Tibial artery (tissue), 4 donors: Measurements from ENCODE around the gene ZNF341.

Experiments
- DNase-seq, 2 donors: peaks; one replicate each; pipeline ENCODE4 v3.0.0-alpha.2; 2019
- H3K27ac ChIP-seq, 2 donors: fragments of 200-600 bp; sonication (generic) in 1 of 2; 1 replicate in 1 of 2; 2 replicates in 1 of 2; pipeline ENCODE4 v1.5.1; 2018 to 2019; ENCODE audit warnings: mild to moderate bottlenecking in 1 of 2
- H3K27me3 ChIP-seq, 2 donors: fragments of 200-600 bp; sonication (generic) in 1 of 2; one replicate each; pipeline versions ENCODE4 v1.5.1 to v1.6.0; 2016 to 2019
- H3K36me3 ChIP-seq, 3 donors: fragments of 200-600 bp; sonication (generic) in 2 of 3; one replicate each; pipeline ENCODE4 v1.5.1; 2016 to 2019; ENCODE audit warnings: mild to moderate bottlenecking in 2 of 3
- H3K4me1 ChIP-seq, 4 donors: fragments of 200-600 bp; sonication (generic) in 2 of 4; 1 replicate in 3 of 4; 2 replicates in 1 of 4; pipeline ENCODE4 v1.5.1; 2016 to 2019
- H3K4me3 ChIP-seq, 2 donors: fragments of 200-600 bp; sonication (generic) in 1 of 2; 1 replicate in 1 of 2; 2 replicates in 1 of 2; pipeline ENCODE4 v1.5.1; 2018 to 2019; ENCODE audit warnings: mild to moderate bottlenecking in 2 of 2
- H3K9me3 ChIP-seq, 3 donors: fragments of 200-600 bp; sonication (generic) in 1 of 3; one replicate each; pipeline ENCODE4 v1.5.1; 2016 to 2019
- intact Hi-C: fragments of 100-400 bp; cut with DNase I; formaldehyde crosslinking; loops from one replicate; pipeline ENCODE4 v1.15.0; 2023; ENCODE audit warnings: low total_unique reads
- TF ChIP-seq, protein P1 (sequence below), 2 experiments: fragments of 200-600 bp in 1 of 2; fragments of 450-650 bp in 1 of 2; IDR thresholded peaks; one replicate each; pipeline ENCODE4 v1.5.1; 2017 to 2019; ENCODE audit warnings: antibody characterized with exemption in 2 of 2, mild to moderate bottlenecking in 1 of 2, moderate library complexity in 1 of 2

Gene ZNF341

DNA sequence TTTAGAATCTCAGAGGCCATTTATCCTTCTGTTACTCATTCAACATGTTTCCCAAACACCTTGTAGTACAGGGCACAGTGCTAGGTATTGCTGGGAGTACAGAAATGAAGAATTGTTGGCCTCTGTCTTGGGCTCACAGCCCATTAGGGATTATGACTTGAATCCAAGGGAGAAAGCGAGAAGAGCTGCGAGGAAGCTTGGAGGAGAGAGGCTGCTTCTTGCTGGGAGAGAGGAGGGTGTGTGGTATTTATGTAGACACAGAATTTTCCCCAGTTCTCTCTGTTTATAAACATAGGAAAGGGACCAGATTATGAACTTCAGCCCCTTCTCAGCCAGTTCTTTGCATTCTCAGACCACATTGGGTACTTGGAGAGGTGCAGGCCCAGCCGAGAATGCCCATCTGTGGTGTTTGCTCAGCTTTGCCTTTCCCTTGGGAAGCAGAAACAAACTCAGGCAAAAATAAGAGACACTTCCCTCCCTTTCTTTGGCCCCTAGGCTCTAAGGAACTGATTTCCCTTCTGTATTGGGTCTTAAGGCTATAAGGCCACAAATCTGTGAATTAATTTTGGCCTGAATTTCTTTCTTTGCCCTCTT lies 97.3 kb downstream of the ZNF341 start:
- DNase-seq: no peak
- peaks cover 0 to 89% (median 70%) of the 10 kb centered on the region in 4 donors for H3K4me1 ChIP-seq

DNA sequence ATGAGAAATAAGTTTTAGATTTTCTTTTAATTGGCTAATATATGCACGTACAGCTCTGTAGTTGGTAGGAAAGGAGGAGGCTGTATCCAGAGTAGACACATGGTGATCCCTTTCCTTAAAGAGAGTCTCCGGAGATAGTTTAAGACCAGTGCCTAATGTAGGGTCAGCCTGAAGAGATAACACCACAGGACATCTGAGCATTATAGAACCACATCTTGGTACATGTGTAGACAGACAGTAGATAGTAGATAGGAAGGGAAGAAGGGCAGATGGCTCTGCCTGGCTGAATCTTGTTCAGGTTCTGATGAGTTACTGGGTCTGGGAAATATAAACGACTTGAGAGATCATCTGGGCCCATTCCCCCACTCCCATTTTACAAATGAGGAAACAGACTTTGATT lies 97.8 kb downstream of the ZNF341 start:
- Histone ChIP-seq H3K27me3 (no peaks in the 10 kb centered on the region), H3K4me3 (no peak overlapping the region), H3K4me1 (peaks cover 0 to 89% (median 68%) of the 10 kb centered on the region in 4 donors), H3K36me3 (no peaks in the 10 kb centered on the region), H3K27ac (peak overlapping the region; percentile 76), H3K9me3 (no peaks in the 10 kb centered on the region)
- TF ChIP-seq, protein P1, sequence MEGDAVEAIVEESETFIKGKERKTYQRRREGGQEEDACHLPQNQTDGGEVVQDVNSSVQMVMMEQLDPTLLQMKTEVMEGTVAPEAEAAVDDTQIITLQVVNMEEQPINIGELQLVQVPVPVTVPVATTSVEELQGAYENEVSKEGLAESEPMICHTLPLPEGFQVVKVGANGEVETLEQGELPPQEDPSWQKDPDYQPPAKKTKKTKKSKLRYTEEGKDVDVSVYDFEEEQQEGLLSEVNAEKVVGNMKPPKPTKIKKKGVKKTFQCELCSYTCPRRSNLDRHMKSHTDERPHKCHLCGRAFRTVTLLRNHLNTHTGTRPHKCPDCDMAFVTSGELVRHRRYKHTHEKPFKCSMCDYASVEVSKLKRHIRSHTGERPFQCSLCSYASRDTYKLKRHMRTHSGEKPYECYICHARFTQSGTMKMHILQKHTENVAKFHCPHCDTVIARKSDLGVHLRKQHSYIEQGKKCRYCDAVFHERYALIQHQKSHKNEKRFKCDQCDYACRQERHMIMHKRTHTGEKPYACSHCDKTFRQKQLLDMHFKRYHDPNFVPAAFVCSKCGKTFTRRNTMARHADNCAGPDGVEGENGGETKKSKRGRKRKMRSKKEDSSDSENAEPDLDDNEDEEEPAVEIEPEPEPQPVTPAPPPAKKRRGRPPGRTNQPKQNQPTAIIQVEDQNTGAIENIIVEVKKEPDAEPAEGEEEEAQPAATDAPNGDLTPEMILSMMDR (IDR thresholded peaks at IDR 0.05): no peak
- intact Hi-C loops: no loop called here
- DNase-seq: no peak

More for the DNA sequence above, 97.3 kb downstream of the ZNF341 start:
- TF ChIP-seq, protein P1 (IDR thresholded peaks at IDR 0.05): no peak
- Histone ChIP-seq H3K27me3 (no peaks in the 10 kb centered on the region), H3K27ac (peak overlapping the region; percentile 76), H3K4me3 (no peak overlapping the region), H3K9me3 (no peaks in the 10 kb centered on the region), H3K36me3 (no peaks in the 10 kb centered on the region)
- intact Hi-C loops: no loop called here

DNA sequence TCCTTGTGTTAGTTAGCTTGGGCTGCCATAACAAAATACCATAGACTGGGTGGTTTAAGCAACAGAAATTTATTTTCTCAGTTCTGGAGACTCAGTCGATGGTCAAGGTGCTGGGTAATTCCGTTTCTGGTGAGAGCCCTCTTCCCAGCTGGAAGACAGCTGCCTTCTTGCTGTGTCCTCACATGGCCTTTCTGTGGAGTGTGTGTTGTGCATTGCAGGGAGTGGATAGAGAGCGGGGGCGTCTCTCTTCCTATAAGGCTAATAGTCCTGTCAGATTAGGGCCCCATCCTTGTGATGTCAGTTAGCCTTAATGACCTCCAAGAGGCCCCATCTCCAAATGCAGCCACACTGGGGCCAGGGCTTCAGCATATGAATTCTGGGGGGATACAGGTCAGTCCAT lies 98.6 kb downstream of the ZNF341 start:
- Histone ChIP-seq H3K27me3 (no peaks in the 10 kb centered on the region), H3K4me1 (peaks cover 0 to 88% (median 68%) of the 10 kb centered on the region in 4 donors), H3K36me3 (no peaks in the 10 kb centered on the region), H3K27ac (peak overlapping the region; percentile 76), H3K4me3 (no peak overlapping the region), H3K9me3 (no peaks in the 10 kb centered on the region)
- TF ChIP-seq, protein P1 (IDR thresholded peaks at IDR 0.05): no peak
- DNase-seq: no peak
- intact Hi-C loops: no loop called here

DNA sequence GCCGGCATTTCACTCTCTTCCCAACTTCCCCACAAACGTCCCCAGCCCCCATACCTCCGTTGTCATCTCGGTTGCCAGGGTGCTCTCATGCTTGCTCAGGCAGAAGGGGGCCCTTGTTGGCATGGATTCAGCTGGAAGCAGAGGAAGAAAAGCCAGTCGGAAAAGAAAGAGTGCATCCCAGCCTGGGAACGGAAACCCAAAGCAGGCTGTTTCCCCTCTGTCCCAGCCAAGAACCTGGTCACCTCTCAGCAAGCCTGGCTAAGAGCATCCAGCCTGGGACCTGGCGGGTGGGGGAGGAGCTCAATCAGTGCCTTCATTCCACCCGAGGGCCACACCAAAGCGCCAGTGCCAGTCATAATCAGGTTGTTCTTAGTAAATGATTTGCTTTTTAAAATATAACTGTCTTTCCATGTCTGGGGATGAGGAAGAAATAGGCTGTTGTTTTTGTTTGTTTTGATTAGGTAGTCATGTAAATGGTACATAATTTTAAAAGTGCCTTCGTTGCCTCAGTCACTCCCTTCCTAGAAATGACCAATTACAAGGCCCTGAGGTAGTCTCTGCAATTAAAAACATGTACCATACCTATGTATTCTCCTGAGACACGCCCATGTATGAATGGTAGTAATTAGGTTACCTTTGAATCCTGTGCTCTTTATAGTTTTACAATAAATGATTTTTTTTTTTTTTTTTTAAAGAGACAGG lies 100.5 kb downstream of the ZNF341 start:
- TF ChIP-seq, protein P1 (IDR thresholded peaks at IDR 0.05): no peak
- no peaks in the 10 kb centered on the region for H3K36me3 ChIP-seq
- H3K4me1 ChIP-seq: peaks cover 0 to 88% (median 64%) of the 10 kb centered on the region in 4 donors
- H3K27me3 ChIP-seq: no peaks in the 10 kb centered on the region
- no peak for DNase-seq
- no peaks in the 10 kb centered on the region for H3K9me3 ChIP-seq
- intact Hi-C loops: no loop called here
- H3K4me3 ChIP-seq: no peak overlapping the region
- H3K27ac ChIP-seq: peak overlapping the region; percentile 33 to 76

DNA sequence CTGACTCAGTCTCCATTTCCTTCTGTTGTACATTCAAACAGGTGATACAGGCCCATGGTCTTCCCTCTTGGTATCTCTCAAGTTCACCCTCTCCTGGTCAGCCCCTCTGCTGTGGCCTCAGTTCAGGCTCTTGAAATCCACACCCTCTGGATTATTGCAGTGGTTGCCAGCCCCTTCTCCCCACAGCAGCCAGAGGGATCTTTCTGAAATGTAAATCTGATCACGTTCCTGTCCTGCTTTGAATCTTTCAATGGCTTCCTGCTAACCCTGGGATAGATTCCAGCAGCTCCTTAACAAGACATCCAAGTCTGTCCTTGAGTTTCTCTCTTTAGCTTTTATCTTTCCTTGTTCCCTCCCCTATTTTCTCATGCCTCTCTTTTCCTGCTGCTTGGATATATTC lies 101.5 kb downstream of the ZNF341 start:
- TF ChIP-seq, protein P1 (IDR thresholded peaks at IDR 0.05): no peak
- Histone ChIP-seq H3K4me1 (peaks cover 0 to 88% (median 58%) of the 10 kb centered on the region in 4 donors), H3K27ac (no peak overlapping the region), H3K27me3 (no peaks in the 10 kb centered on the region), H3K36me3 (no peaks in the 10 kb centered on the region), H3K9me3 (no peaks in the 10 kb centered on the region), H3K4me3 (no peak overlapping the region)
- DNase-seq: no peak
- intact Hi-C loops: no loop called here
